ENCODE measurements around the gene ALOX5.

The ALOX5 gene

DNA sequence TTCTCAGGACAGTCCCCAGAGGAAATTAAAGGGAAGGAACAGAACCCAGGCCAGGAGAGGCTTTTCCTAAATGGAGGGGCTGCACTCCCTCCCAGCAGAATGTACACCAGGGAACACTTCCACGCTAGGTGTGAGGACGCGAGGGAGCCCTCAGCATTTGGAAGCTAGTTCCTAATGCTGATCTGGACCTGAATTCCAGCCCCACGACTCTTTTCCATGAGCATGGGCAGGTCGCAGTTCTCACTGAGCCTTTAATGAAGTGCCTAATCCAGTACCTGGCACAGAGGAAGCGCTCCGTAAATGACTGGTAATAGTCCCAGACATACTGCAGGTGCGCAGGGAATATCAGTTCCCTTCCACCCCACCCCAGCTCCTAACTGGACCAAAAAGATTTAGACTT lies 1.1 kb downstream of the ALOX5 start:
- Mint-ChIP-seq H3K4me1 (peaks cover 7% of the 10 kb centered on the region), H3K27ac (no peak overlapping the region), H3K36me3 (ENCODE audit: low read depth) (no peaks in the 10 kb centered on the region), H3K27me3 (ENCODE audit: low read depth) (peaks cover 82% of the 10 kb centered on the region), H3K4me3 (peak overlapping the region in 2 of 3 experiments; percentile 40 to 59), H3K9me3 (no peaks in the 10 kb centered on the region)
- TF ChIP-seq, protein P1, sequence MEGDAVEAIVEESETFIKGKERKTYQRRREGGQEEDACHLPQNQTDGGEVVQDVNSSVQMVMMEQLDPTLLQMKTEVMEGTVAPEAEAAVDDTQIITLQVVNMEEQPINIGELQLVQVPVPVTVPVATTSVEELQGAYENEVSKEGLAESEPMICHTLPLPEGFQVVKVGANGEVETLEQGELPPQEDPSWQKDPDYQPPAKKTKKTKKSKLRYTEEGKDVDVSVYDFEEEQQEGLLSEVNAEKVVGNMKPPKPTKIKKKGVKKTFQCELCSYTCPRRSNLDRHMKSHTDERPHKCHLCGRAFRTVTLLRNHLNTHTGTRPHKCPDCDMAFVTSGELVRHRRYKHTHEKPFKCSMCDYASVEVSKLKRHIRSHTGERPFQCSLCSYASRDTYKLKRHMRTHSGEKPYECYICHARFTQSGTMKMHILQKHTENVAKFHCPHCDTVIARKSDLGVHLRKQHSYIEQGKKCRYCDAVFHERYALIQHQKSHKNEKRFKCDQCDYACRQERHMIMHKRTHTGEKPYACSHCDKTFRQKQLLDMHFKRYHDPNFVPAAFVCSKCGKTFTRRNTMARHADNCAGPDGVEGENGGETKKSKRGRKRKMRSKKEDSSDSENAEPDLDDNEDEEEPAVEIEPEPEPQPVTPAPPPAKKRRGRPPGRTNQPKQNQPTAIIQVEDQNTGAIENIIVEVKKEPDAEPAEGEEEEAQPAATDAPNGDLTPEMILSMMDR (IDR thresholded peaks at IDR 0.05; ENCODE audit: unreplicated experiment in 3 of 3): no peak

DNA sequence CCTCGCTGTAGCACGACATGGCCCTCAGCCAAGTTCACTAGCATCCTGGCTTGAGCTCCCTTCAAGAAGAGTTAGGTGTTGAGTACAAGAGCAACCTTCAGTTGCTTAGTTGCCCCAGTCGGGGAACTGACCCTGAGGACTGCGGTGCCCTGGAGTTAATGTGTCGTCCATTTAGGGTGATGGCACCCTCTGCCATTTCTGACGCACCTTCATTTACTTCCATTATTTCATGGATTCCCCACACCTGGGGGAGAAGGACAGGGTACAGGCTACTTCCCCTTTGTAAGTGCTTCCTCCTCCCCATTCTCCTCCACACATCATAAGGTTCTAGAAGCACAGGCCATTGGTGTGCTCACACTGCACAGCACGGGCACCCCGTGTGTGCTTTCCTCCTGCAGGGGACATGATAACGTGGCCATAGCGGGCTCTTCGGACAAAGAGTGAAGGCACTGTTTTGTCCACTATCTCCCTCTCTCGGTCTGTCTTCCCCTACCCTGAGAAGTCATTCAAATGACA lies 1.8 kb downstream of the ALOX5 start:
- Mint-ChIP-seq H3K27ac (no peak overlapping the region), H3K27me3 (ENCODE audit: low read depth) (peaks cover 76% of the 10 kb centered on the region), H3K4me1 (peaks cover 7% of the 10 kb centered on the region), H3K4me3 (peak overlapping the region; percentile 19 to 59 (median 26)), H3K9me3 (no peaks in the 10 kb centered on the region), H3K36me3 (ENCODE audit: low read depth) (no peaks in the 10 kb centered on the region)
- TF ChIP-seq, protein P1 (IDR thresholded peaks at IDR 0.05; ENCODE audit: unreplicated experiment in 3 of 3): no peak

DNA sequence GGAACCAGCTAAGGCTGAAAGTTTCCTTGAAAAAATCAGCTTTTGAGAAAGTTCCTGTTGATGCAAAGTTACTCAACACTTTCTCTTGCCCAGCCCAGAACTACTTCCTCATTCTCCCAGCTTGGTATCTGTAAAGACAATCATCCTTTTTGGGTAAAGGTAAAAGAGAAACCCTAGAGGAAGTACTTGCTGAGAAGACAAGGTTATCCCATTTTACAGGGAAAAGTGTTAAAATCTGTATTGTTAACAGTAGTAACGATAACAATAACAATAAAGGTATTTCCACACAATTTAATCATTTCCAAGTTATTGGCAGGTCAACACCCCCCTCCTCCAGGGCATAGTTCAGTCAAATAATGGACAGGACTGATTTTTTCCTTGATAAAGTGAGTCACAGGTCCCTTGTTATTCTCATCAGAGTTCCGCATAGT lies 2.4 kb downstream of the ALOX5 start:
- no peak overlapping the region for H3K4me3 Mint-ChIP-seq
- H3K36me3 Mint-ChIP-seq (ENCODE audit: low read depth): no peaks in the 10 kb centered on the region
- no peaks in the 10 kb centered on the region for H3K9me3 Mint-ChIP-seq
- TF ChIP-seq, protein P1 (IDR thresholded peaks at IDR 0.05; ENCODE audit: unreplicated experiment in 3 of 3): no peak
- no peak overlapping the region for H3K27ac Mint-ChIP-seq
- peaks cover 7% of the 10 kb centered on the region for H3K4me1 Mint-ChIP-seq
- peaks cover 70% of the 10 kb centered on the region for H3K27me3 Mint-ChIP-seq (ENCODE audit: low read depth)

DNA sequence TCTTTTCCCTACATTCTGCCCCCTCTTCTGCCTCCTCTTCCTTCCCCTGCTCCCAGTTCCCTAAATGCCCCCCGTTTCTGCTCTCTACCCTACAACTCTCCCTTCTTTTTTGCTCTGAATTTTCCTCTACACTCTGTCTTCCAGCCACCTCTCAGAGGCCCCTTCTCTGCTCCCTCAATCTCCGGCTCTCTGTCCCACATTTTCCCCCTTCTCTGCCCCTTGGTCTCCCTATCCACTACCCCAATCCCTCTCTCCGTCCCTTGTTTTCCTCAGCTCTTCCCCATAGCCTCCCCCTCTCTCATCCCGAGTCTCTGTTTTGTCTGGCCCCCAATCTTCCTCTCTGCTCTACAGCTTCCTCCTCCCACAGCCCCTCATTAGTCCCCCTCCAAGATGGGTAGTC lies 3.3 kb downstream of the ALOX5 start:
- Mint-ChIP-seq H3K4me3 (no peak overlapping the region), H3K9me3 (no peaks in the 10 kb centered on the region), H3K27ac (no peak overlapping the region), H3K36me3 (ENCODE audit: low read depth) (no peaks in the 10 kb centered on the region), H3K27me3 (ENCODE audit: low read depth) (peaks cover 61% of the 10 kb centered on the region), H3K4me1 (peaks cover 7% of the 10 kb centered on the region)
- TF ChIP-seq, protein P1 (IDR thresholded peaks at IDR 0.05; ENCODE audit: unreplicated experiment in 3 of 3): no peak

DNA sequence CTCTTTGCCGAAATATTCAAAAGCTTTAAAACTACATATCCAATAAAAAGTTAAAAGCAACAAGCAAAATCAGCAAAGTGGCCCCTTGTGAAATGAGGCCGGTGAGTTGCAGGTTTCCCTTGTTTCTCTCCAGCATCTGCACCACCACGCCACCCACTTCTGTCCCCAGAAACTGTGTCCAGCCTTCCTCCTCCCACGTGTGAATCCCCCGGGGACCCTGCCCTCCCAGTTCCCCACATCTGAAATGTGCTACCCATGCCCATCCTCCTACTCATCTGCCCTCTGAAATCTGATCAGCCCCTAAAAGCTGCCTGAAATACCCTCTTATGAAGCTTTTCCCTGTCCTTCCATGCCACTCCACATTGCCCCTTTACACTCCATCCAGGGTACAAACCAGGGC lies 3.8 kb downstream of the ALOX5 start:
- TF ChIP-seq, protein P1 (IDR thresholded peaks at IDR 0.05; ENCODE audit: unreplicated experiment in 3 of 3): no peak
- peaks cover 4% of the 10 kb centered on the region for H3K4me1 Mint-ChIP-seq
- H3K27me3 Mint-ChIP-seq (ENCODE audit: low read depth): peaks cover 56% of the 10 kb centered on the region
- no peaks in the 10 kb centered on the region for H3K9me3 Mint-ChIP-seq
- no peaks in the 10 kb centered on the region for H3K36me3 Mint-ChIP-seq (ENCODE audit: low read depth)
- H3K27ac Mint-ChIP-seq: no peak overlapping the region
- H3K4me3 Mint-ChIP-seq: no peak overlapping the region

DNA sequence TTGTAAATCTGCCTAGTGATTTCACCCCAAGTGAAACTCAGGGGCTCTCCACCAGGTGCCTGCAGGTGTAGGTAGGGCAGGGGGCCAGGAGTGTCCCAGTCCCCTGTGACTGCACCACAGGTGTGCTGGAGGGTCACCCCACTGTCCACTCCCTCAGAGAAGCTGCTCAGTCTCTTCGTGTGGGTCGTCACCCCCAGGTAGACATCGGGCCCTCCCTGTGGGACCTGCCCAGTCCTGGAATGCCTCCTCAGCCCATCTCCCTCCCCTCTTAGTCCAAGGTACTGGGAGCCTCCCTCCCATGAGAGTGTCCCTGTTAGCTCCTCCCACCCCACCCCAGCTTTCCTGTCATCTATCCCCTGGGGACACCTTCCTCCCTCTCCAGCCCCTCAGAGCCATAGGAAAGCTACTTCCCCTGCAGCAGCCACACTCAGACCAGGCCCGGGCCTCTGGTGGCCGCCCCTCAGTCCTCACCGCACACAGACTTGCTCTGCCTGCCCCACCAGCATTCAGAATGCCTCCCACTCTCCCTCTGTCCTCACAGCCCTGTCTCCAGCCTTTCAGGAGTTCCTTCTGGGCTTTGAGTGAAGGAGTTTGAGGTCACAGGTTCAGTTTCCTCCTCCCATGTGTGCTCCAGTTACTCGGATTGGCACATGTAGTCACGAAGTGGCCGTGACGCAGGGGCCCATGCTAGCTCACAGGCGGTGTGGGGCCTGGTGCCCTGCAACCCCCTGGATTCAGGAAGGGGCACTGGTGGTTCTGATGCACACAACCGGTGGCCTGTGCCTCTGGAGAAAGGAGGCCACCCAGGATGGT lies 5.1 kb downstream of the ALOX5 start:
- H3K4me3 Mint-ChIP-seq: no peak overlapping the region
- no peaks in the 10 kb centered on the region for H3K4me1 Mint-ChIP-seq
- no peaks in the 10 kb centered on the region for H3K9me3 Mint-ChIP-seq
- TF ChIP-seq, protein P1 (IDR thresholded peaks at IDR 0.05; ENCODE audit: unreplicated experiment in 3 of 3): no peak
- peaks cover 43% of the 10 kb centered on the region for H3K27me3 Mint-ChIP-seq (ENCODE audit: low read depth)
- H3K36me3 Mint-ChIP-seq (ENCODE audit: low read depth): no peaks in the 10 kb centered on the region
- H3K27ac Mint-ChIP-seq: no peak overlapping the region

Measured in nephron (organoid).